ENCODE results near the gene PEF1.

Gene PEF1

GRCh38 chr1:31621847-31622730, 22.6 kb downstream of the PEF1 start:
- TF ChIP-seq FOXA1 (IDR thresholded peaks at IDR 0.05) (no peak), TARDBP (IDR thresholded peaks at IDR 0.05) (no peak), ZNF384 (IDR thresholded peaks at IDR 0.05) (no peak), L3MBTL2 (conservative IDR thresholded peaks at IDR 0.05) (no peak), SUZ12 (IDR thresholded peaks at IDR 0.05) (no peak), CTBP1 (IDR thresholded peaks at IDR 0.05; ENCODE audit: borderline replicate concordance) (no peak), NFRKB (IDR thresholded peaks at IDR 0.05) (no peak), ARNT (IDR thresholded peaks at IDR 0.05) (no peak), ELF4 (IDR thresholded peaks at IDR 0.05) (no peak), BHLHE40 (IDR thresholded peaks at IDR 0.05; ENCODE audit: borderline replicate concordance) (no peak), FOXK2 (IDR thresholded peaks at IDR 0.05) (no peak), FOXM1 (IDR thresholded peaks at IDR 0.05; ENCODE audit: borderline replicate concordance) (no peak), LEF1 (IDR thresholded peaks at IDR 0.05; ENCODE audit: borderline replicate concordance) (no peak), HDGF (IDR thresholded peaks at IDR 0.05; ENCODE audit: borderline replicate concordance) (no peak), PKNOX1 (IDR thresholded peaks at IDR 0.05) (no peak), SP1 (IDR thresholded peaks at IDR 0.05) (no peak)
- POLR2A ChIA-PET = interaction anchor here (1.7 kb wide), 1 partner anchor 22 kb away, joined by 3 read pairs; no protein-coding TSS in a partner anchor
- CTCF ChIA-PET = interaction anchor here (0.6 kb wide), 1 partner anchor 842 kb away, joined by 6 read pairs; no protein-coding TSS in a partner anchor
- no peak for DNase-seq (ENCODE audit: extremely low spot score)

GRCh38 chr1:31621498-31621820, 23.2 kb downstream of the PEF1 start:
- no peak for DNase-seq (ENCODE audit: extremely low spot score)
- TF ChIP-seq L3MBTL2 (conservative IDR thresholded peaks at IDR 0.05) (no peak), TARDBP (IDR thresholded peaks at IDR 0.05) (no peak), HDGF (IDR thresholded peaks at IDR 0.05; ENCODE audit: borderline replicate concordance) (no peak), CTBP1 (IDR thresholded peaks at IDR 0.05; ENCODE audit: borderline replicate concordance) (no peak), ZNF384 (IDR thresholded peaks at IDR 0.05) (no peak), PKNOX1 (IDR thresholded peaks at IDR 0.05) (no peak), FOXA1 (IDR thresholded peaks at IDR 0.05) (no peak), FOXM1 (IDR thresholded peaks at IDR 0.05; ENCODE audit: borderline replicate concordance) (no peak), ELF4 (IDR thresholded peaks at IDR 0.05) (no peak), LEF1 (IDR thresholded peaks at IDR 0.05; ENCODE audit: borderline replicate concordance) (no peak), SP1 (IDR thresholded peaks at IDR 0.05) (no peak), NFRKB (IDR thresholded peaks at IDR 0.05) (no peak), ARNT (IDR thresholded peaks at IDR 0.05) (no peak), BHLHE40 (IDR thresholded peaks at IDR 0.05; ENCODE audit: borderline replicate concordance) (no peak), FOXK2 (IDR thresholded peaks at IDR 0.05) (no peak), SUZ12 (IDR thresholded peaks at IDR 0.05) (no peak)
- ChIA-PET CTCF (interaction anchor here (0.6 kb wide), 1 partner anchor 842 kb away, joined by 6 read pairs; no protein-coding TSS in a partner anchor), POLR2A (interaction anchor here (1.7 kb wide), 1 partner anchor 22 kb away, joined by 3 read pairs; no protein-coding TSS in a partner anchor)

GRCh38 chr1:31620631-31621497, 23.8 kb downstream of the PEF1 start:
- TF ChIP-seq HDGF (IDR thresholded peaks at IDR 0.05; ENCODE audit: borderline replicate concordance) (no peak), ELF4 (IDR thresholded peaks at IDR 0.05) (no peak), SP1 (IDR thresholded peaks at IDR 0.05) (no peak), TARDBP (IDR thresholded peaks at IDR 0.05) (no peak), L3MBTL2 (conservative IDR thresholded peaks at IDR 0.05) (no peak), NFRKB (IDR thresholded peaks at IDR 0.05) (no peak), PKNOX1 (IDR thresholded peaks at IDR 0.05) (no peak), BHLHE40 (IDR thresholded peaks at IDR 0.05; ENCODE audit: borderline replicate concordance) (no peak), FOXK2 (IDR thresholded peaks at IDR 0.05) (no peak), ARNT (IDR thresholded peaks at IDR 0.05) (no peak), FOXM1 (IDR thresholded peaks at IDR 0.05; ENCODE audit: borderline replicate concordance) (no peak), CTBP1 (IDR thresholded peaks at IDR 0.05; ENCODE audit: borderline replicate concordance) (no peak), SUZ12 (IDR thresholded peaks at IDR 0.05) (no peak), LEF1 (IDR thresholded peaks at IDR 0.05; ENCODE audit: borderline replicate concordance) (no peak), FOXA1 (IDR thresholded peaks at IDR 0.05) (no peak), ZNF384 (IDR thresholded peaks at IDR 0.05) (no peak)
- ChIA-PET POLR2A (interaction anchor here (1.4 to 1.7 kb wide), 2 partner anchors 23 to 24 kb away, joined by 3 read pairs; partner anchors contain the start of gene PEF1), CTCF (interaction anchor here (0.6 kb wide), 1 partner anchor 841 kb away, joined by 6 read pairs; no protein-coding TSS in a partner anchor)
- no peak for DNase-seq (ENCODE audit: extremely low spot score)

- TF ChIP-seq PKNOX1 (IDR thresholded peaks at IDR 0.05) (no peak), CTBP1 (IDR thresholded peaks at IDR 0.05; ENCODE audit: borderline replicate concordance) (no peak), L3MBTL2 (conservative IDR thresholded peaks at IDR 0.05) (no peak), FOXM1 (IDR thresholded peaks at IDR 0.05; ENCODE audit: borderline replicate concordance) (no peak), HDGF (IDR thresholded peaks at IDR 0.05; ENCODE audit: borderline replicate concordance) (no peak), ELF4 (IDR thresholded peaks at IDR 0.05) (no peak), TARDBP (IDR thresholded peaks at IDR 0.05) (no peak), ZNF384 (IDR thresholded peaks at IDR 0.05) (no peak), SP1 (IDR thresholded peaks at IDR 0.05) (no peak), FOXA1 (IDR thresholded peaks at IDR 0.05) (no peak), LEF1 (IDR thresholded peaks at IDR 0.05; ENCODE audit: borderline replicate concordance) (no peak), FOXK2 (IDR thresholded peaks at IDR 0.05) (no peak)
- ChIA-PET CTCF (interaction anchor here (0.7 to 1.2 kb wide), 6 partner anchors 8 to 31 kb away, joined by 3 to 4 read pairs (median 3); no protein-coding TSS in a partner anchor), POLR2A (interaction anchor here (1.4 to 1.5 kb wide), 2 partner anchors 10 to 26 kb away, joined by 3 to 4 read pairs; partner anchors contain the start of gene PEF1)
- no peak for DNase-seq (ENCODE audit: extremely low spot score)
These were observed 25.5 kb downstream of the PEF1 start for GRCh38 chr1:31618916-31619846.
